ENCODE results near the gene GLUL.
"Not testable (repeated sequence)": the region's sequence is repeated elsewhere in the genome, so short reads cannot be mapped to it uniquely, and the experiment has no call there.

GLUL gene

GRCh38 chr1:182383037-182383661 lies 8.4 kb downstream of the GLUL start:
- no peak for TF ChIP-seq CTCF (conservative IDR thresholded peaks at IDR 0.05; ENCODE audit: control insufficient read depth, insufficient read depth, low read depth, low read length)
- DNase-seq (ENCODE audit: low read depth), result no peak
- no peak overlapping the region for H3K4me3 ChIP-seq (ENCODE audit: control insufficient read depth, low read depth, low read length)

- no peak overlapping the region for H3K4me3 ChIP-seq (ENCODE audit: control insufficient read depth, low read depth, low read length)
- no peak for TF ChIP-seq CTCF (conservative IDR thresholded peaks at IDR 0.05; ENCODE audit: control insufficient read depth, insufficient read depth, low read depth, low read length)
- DNase-seq (ENCODE audit: low read depth), result no peak
Observed at GRCh38 chr1:182381962-182382819, 9.4 kb downstream of the GLUL start.

- TF ChIP-seq CTCF (conservative IDR thresholded peaks at IDR 0.05; ENCODE audit: control insufficient read depth, insufficient read depth, low read depth, low read length), result no peak
Observed at GRCh38 chr1:182380199-182380598, 11.4 kb downstream of the GLUL start.

GRCh38 chr1:182379781-182380180 lies 11.8 kb downstream of the GLUL start:
- not testable (repeated sequence) for H3K4me3 ChIP-seq (ENCODE audit: control insufficient read depth, low read depth, low read length); DNase-seq (ENCODE audit: low read depth)

More at GRCh38 chr1:182380199-182380598, 11.4 kb downstream of the GLUL start:
- H3K4me3 ChIP-seq (ENCODE audit: control insufficient read depth, low read depth, low read length), result no peak overlapping the region
- no peak for DNase-seq (ENCODE audit: low read depth)

GRCh38 chr1:182376936-182377574 lies 14.5 kb downstream of the GLUL start:
- H3K4me3 ChIP-seq (ENCODE audit: control insufficient read depth, low read depth, low read length), result no peak overlapping the region
- TF ChIP-seq CTCF (conservative IDR thresholded peaks at IDR 0.05; ENCODE audit: control insufficient read depth, insufficient read depth, low read depth, low read length), result no peak
- peak; percentile 27 for DNase-seq (ENCODE audit: low read depth)

- DNase-seq (ENCODE audit: low read depth), result no peak
- no peak overlapping the region for H3K4me3 ChIP-seq (ENCODE audit: control insufficient read depth, low read depth, low read length)
- no peak for TF ChIP-seq CTCF (conservative IDR thresholded peaks at IDR 0.05; ENCODE audit: control insufficient read depth, insufficient read depth, low read depth, low read length)
Observed at GRCh38 chr1:182374101-182374834, 17.3 kb downstream of the GLUL start.
